Neural progenitor cell (in vitro differentiated cells): ENCODE measurements around the gene EFL1. TPM values are rescaled to one million over a fixed set of nuclear protein-coding genes. Genes with fewer than 3 reads are reported as not detected.

ENCODE experiments used
- DNase-seq: peaks from one replicate; pipeline ENCODE4 v3.0.0-alpha.2; 2016; ENCODE audit warnings: low spot score
- H2AFZ ChIP-seq: fragments of 200-600 bp; sonication (generic); replicated peaks from 2 replicates; pipeline ENCODE4 v1.6.1; 2016; ENCODE audit warnings: antibody characterized with exemption
- H3F3A ChIP-seq: fragments of 200-600 bp; sonication (generic); 2 replicates; pipeline ENCODE4 v1.6.1; 2016; ENCODE audit warnings: antibody characterized with exemption, low read depth
- H3K27ac ChIP-seq: fragments of 200-600 bp; sonication (generic); 2 replicates; pipeline ENCODE4 v1.5.1; 2016; ENCODE audit warnings: mild to moderate bottlenecking
- H3K27me3 ChIP-seq: fragments of 200-600 bp; sonication (generic); 2 replicates; pipeline ENCODE4 v1.6.1; 2016; ENCODE audit warnings: mild to moderate bottlenecking, moderate library complexity
- H3K36me3 ChIP-seq: fragments of 200-600 bp; sonication (generic); 2 replicates; pipeline ENCODE4 v1.5.1; 2016
- H3K4me1 ChIP-seq: fragments of 200-600 bp; sonication (generic); 2 replicates; pipeline ENCODE4 v1.6.1; 2016; ENCODE audit warnings: mixed run types
- H3K4me2 ChIP-seq: fragments of 200-600 bp; sonication (generic); 2 replicates; pipeline ENCODE4 v1.6.1; 2016
- H3K4me3 ChIP-seq: fragments of 200-600 bp; sonication (generic); 2 replicates; pipeline ENCODE4 v1.5.1; 2016
- H3K79me2 ChIP-seq: fragments of 200-600 bp; sonication (generic); 2 replicates; pipeline ENCODE4 v1.6.1; 2016; ENCODE audit warnings: low read depth
- H3K9ac ChIP-seq: fragments of 200-600 bp; sonication (generic); 2 replicates; pipeline ENCODE4 v1.6.1; 2016
- H3K9me3 ChIP-seq: fragments of 200-600 bp; sonication (generic); 2 replicates; pipeline ENCODE4 v1.5.1; 2016; ENCODE audit warnings: low read depth
- H4K20me1 ChIP-seq: fragments of 200-600 bp; sonication (generic); 2 replicates; pipeline ENCODE4 v1.6.1; 2016; ENCODE audit warnings: low read depth
- H3K27ac Mint-ChIP-seq: 3 replicates; pipeline ENCODE4 v1.8.0; 2021; ENCODE audit warnings: mixed read lengths
- H3K27me3 Mint-ChIP-seq: 2 replicates; pipeline ENCODE4 v1.8.0; 2022; ENCODE audit warnings: low read depth, mild to moderate bottlenecking, inconsistent platforms, moderate library complexity, mixed read lengths; ENCODE audit not compliant: insufficient read depth
- H3K36me3 Mint-ChIP-seq: 3 replicates; pipeline ENCODE4 v1.8.0; 2021; ENCODE audit warnings: mixed read lengths
- H3K4me1 Mint-ChIP-seq: 3 replicates; pipeline ENCODE4 v1.8.0; 2021; ENCODE audit warnings: mixed read lengths
- H3K4me3 Mint-ChIP-seq: 3 replicates; pipeline ENCODE4 v1.8.0; 2021; ENCODE audit warnings: mild to moderate bottlenecking, moderate library complexity, mixed read lengths
- H3K9me3 Mint-ChIP-seq: 3 replicates; pipeline ENCODE4 v1.8.0; 2020; ENCODE audit warnings: mixed read lengths
- CTCF ChIP-seq: fragments of 200-600 bp; sonication (generic); IDR thresholded peaks from 2 replicates; pipeline ENCODE4 v1.5.1; 2017; ENCODE audit warnings: antibody characterized with exemption, mild to moderate bottlenecking
- EZH2 ChIP-seq: fragments of 200-600 bp; sonication (generic); IDR thresholded peaks from 2 replicates; pipeline ENCODE4 v1.6.1; 2017; ENCODE audit warnings: antibody characterized with exemption, mild to moderate bottlenecking, moderate library complexity
- EZH2phosphoT487 ChIP-seq: fragments of 200-600 bp; sonication (generic); IDR thresholded peaks from 2 replicates; pipeline ENCODE4 v1.6.1; 2017; ENCODE audit warnings: antibody characterized with exemption
- total RNA-seq: library from RNA; depleted of rRNA; stranded (reverse); fragments of >200 nt; gene quantifications from 2 replicates; pipeline ENCODE4 v1.2.3, GENCODE V29; 2015; ENCODE audit warnings: low replicate concordance

Gene EFL1
- total RNA-seq, 1 donor from 2014 or later = 42.4 TPM

- no peak for DNase-seq
- H2AFZ ChIP-seq = no peak overlapping the region
- no peak overlapping the region for H3K4me3 ChIP-seq
- H3K27me3 ChIP-seq = no peaks in the 10 kb centered on the region
- no peak overlapping the region for H3K27ac ChIP-seq
- H3K9me3 ChIP-seq = no peaks in the 10 kb centered on the region
- H4K20me1 ChIP-seq = no peaks in the 10 kb centered on the region
- H3K79me2 ChIP-seq = no peaks in the 10 kb centered on the region
- Mint-ChIP-seq H3K4me3 (no peak overlapping the region), H3K4me1 (peaks cover 10% of the 10 kb centered on the region), H3K36me3 (no peaks in the 10 kb centered on the region), H3K27ac (no peak overlapping the region), H3K9me3 (peaks cover 3% of the 10 kb centered on the region), H3K27me3 (peaks cover 7% of the 10 kb centered on the region)
- H3K4me1 ChIP-seq = peaks cover 10% of the 10 kb centered on the region
- TF ChIP-seq CTCF = no peak
- TF ChIP-seq EZH2phosphoT487 = no peak
- no peak for TF ChIP-seq EZH2
- peaks cover 5% of the 10 kb centered on the region for H3F3A ChIP-seq
- H3K9ac ChIP-seq = no peak overlapping the region
- H3K36me3 ChIP-seq = no peaks in the 10 kb centered on the region
- H3K4me2 ChIP-seq = no peak overlapping the region
These were observed 166.7 kb downstream of the EFL1 start for GRCh38 chr15:82095803-82096202.

DNA sequence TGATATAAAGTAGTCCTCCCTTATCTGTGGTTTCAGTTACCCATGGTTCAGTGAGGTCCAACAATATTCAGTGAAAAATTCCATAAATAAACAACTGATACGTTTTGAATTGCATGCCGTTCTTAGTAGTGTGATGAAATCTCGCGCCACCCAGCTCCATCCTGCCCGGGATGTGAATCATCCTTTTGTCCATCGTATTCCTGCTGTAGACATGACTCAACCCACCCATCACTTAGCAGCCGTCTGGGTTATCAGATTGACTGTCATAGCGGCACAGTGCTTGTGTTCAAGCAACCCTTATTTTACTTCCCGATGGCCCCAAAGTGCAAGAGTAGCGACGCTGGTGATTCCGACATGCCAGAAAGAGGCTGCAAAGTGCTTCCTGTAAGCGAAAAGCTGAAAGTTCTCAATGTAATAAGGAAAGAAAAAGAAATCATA is 168.7 kb downstream of the EFL1 start:
- no peaks in the 10 kb centered on the region for H3K4me1 ChIP-seq
- H3K27me3 ChIP-seq = no peaks in the 10 kb centered on the region
- no peak for DNase-seq
- Mint-ChIP-seq H3K27ac (no peak overlapping the region), H3K4me3 (no peak overlapping the region), H3K9me3 (peaks cover 3% of the 10 kb centered on the region), H3K27me3 (peaks cover 5% of the 10 kb centered on the region), H3K4me1 (no peaks in the 10 kb centered on the region), H3K36me3 (no peaks in the 10 kb centered on the region)
- H3K4me2 ChIP-seq = no peak overlapping the region
- H3K9ac ChIP-seq = no peak overlapping the region
- H3K27ac ChIP-seq = no peak overlapping the region
- no peaks in the 10 kb centered on the region for H3K79me2 ChIP-seq
- H3K4me3 ChIP-seq = no peak overlapping the region
- no peak for TF ChIP-seq EZH2
- TF ChIP-seq EZH2phosphoT487 = no peak
- no peak for TF ChIP-seq CTCF
- H3F3A ChIP-seq = no peaks in the 10 kb centered on the region
- H4K20me1 ChIP-seq = no peaks in the 10 kb centered on the region
- H3K9me3 ChIP-seq = no peaks in the 10 kb centered on the region
- H3K36me3 ChIP-seq = no peaks in the 10 kb centered on the region
- H2AFZ ChIP-seq = no peak overlapping the region

- H3K27ac Mint-ChIP-seq = no peak overlapping the region
- no peak overlapping the region for H3K4me3 Mint-ChIP-seq
- Histone ChIP-seq H3K79me2 (no peaks in the 10 kb centered on the region), H3K4me3 (no peak overlapping the region), H3K9me3 (no peaks in the 10 kb centered on the region), H3K27me3 (no peaks in the 10 kb centered on the region), H3K4me1 (no peaks in the 10 kb centered on the region), H3K36me3 (no peaks in the 10 kb centered on the region), H3K27ac (no peak overlapping the region), H4K20me1 (no peaks in the 10 kb centered on the region), H3K4me2 (no peak overlapping the region), H2AFZ (no peak overlapping the region), H3F3A (no peaks in the 10 kb centered on the region), H3K9ac (no peak overlapping the region)
- TF ChIP-seq EZH2 (no peak), EZH2phosphoT487 (no peak), CTCF (no peak)
- no peaks in the 10 kb centered on the region for H3K4me1 Mint-ChIP-seq
- peaks cover 5% of the 10 kb centered on the region for H3K27me3 Mint-ChIP-seq
- H3K36me3 Mint-ChIP-seq = no peaks in the 10 kb centered on the region
- H3K9me3 Mint-ChIP-seq = peaks cover 3% of the 10 kb centered on the region
- no peak for DNase-seq
These were observed 169.2 kb downstream of the EFL1 start for GRCh38 chr15:82093325-82093724.
